GM12865 (cell line): ENCODE measurements around the gene CALML5.

ENCODE experiments used
- DNase-seq: peaks from one replicate; pipeline ENCODE4 v3.0.0; 2010; ENCODE audit warnings: low read depth
- H3K4me3 ChIP-seq: 2 replicates; pipeline ENCODE4 v1.5.1; 2011; ENCODE audit warnings: mild to moderate bottlenecking, low read depth, low read length, control low read depth
- TF ChIP-seq, protein P1 (sequence below): IDR thresholded peaks from 2 replicates; pipeline ENCODE4 v1.5.1; 2011; ENCODE audit warnings: low read length, control low read depth, low read depth, inconsistent platforms; ENCODE audit not compliant: insufficient read depth; ENCODE audit errors: missing control alignments

The CALML5 gene

DNA sequence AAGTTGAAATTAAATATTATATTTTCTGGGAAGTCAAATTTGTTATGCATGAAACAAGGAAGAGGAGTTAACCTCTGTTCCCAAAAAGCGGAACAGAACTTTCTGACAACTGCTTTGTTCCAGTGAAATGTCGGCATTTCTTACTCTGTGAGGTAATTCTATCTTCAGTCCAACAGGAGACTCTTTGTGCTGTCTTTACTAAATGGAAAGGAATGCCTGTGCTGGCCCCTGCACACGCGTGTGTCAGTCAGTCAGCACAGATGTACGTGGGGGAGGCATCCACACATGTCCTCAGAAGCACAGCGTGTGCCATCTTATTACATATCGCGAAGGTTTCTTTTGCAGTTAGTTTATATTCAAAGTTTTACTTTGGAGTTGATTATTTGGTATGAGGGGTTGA is 49.5 kb downstream of the CALML5 start:
- H3K4me3 ChIP-seq, result no peak overlapping the region
- TF ChIP-seq, protein P1, sequence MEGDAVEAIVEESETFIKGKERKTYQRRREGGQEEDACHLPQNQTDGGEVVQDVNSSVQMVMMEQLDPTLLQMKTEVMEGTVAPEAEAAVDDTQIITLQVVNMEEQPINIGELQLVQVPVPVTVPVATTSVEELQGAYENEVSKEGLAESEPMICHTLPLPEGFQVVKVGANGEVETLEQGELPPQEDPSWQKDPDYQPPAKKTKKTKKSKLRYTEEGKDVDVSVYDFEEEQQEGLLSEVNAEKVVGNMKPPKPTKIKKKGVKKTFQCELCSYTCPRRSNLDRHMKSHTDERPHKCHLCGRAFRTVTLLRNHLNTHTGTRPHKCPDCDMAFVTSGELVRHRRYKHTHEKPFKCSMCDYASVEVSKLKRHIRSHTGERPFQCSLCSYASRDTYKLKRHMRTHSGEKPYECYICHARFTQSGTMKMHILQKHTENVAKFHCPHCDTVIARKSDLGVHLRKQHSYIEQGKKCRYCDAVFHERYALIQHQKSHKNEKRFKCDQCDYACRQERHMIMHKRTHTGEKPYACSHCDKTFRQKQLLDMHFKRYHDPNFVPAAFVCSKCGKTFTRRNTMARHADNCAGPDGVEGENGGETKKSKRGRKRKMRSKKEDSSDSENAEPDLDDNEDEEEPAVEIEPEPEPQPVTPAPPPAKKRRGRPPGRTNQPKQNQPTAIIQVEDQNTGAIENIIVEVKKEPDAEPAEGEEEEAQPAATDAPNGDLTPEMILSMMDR, result no peak
- no peak for DNase-seq

DNA sequence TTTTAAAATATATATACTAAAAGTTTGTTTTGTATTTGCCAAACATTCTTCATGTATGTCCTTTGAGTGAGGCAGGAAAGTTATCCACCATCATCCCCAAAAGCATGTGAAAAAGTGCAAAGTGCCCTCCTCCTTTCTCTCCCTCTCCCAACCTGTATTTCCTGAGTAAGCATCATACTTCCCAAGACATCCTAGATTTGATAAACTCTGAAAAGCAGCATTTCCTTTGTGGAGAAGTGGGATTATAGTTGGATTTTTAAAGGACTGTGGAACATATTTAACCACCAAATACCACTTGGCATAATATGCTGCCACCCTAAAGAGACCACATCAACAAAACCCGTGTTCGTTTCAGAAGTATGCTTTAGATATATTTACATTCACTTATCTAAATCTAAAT is 50.1 kb downstream of the CALML5 start:
- no peak overlapping the region for H3K4me3 ChIP-seq
- TF ChIP-seq, protein P1, result no peak
- DNase-seq, result no peak
